GM10266 (cell line): ENCODE results near the gene ARHGEF12.

ENCODE experiments used
- DNase-seq: peaks from one replicate; pipeline ENCODE4 v3.0.0; 2012; ENCODE audit errors: extremely low spot score
- CTCF ChIP-seq: IDR thresholded peaks from 2 replicates; pipeline ENCODE4 v1.5.1; 2012; ENCODE audit warnings: mild to moderate bottlenecking, low read depth; ENCODE audit not compliant: control insufficient read depth, insufficient read depth; ENCODE audit errors: missing control alignments

The ARHGEF12 gene

GRCh38 chr11:120334894-120335462, 1.2 kb upstream of the ARHGEF12 start:
- peak; percentile 62 for TF ChIP-seq CTCF
- DNase-seq, result peak; percentile 76

GRCh38 chr11:120335556-120335907, 681 bp upstream of the ARHGEF12 start:
- DNase-seq, result peak; percentile 63
- TF ChIP-seq CTCF, result no peak

GRCh38 chr11:120336641-120337354, 585 bp downstream of the ARHGEF12 start:
- peak; percentile 69 for DNase-seq

GRCh38 chr11:120337355-120338106, 1.3 kb downstream of the ARHGEF12 start:
- TF ChIP-seq CTCF, result no peak
- no peak for DNase-seq

More at GRCh38 chr11:120336641-120337354, 585 bp downstream of the ARHGEF12 start:
- no peak for TF ChIP-seq CTCF

GRCh38 chr11:120338107-120338933, 2.1 kb downstream of the ARHGEF12 start:
- no peak for DNase-seq
- no peak for TF ChIP-seq CTCF

GRCh38 chr11:120339394-120339890, 3.2 kb downstream of the ARHGEF12 start:
- no peak for TF ChIP-seq CTCF
- no peak for DNase-seq
